HepG2 (cell line): Measurements from ENCODE around the gene OLFM2. TPM values are rescaled to one million over a fixed set of nuclear protein-coding genes. Genes with fewer than 3 reads are reported as not detected.

ENCODE experiments used
- ATAC-seq: fragments of 200-7000 bp; cut with Tn5 transposase; 3 replicates; pipeline ENCODE4 v1.9.1; 2020; ENCODE audit warnings: mild to moderate bottlenecking, moderate library complexity
- BruUV-seq: library from RNA; stranded (reverse); fragments of 400-500 nt; replicated peaks from 2 replicates; lab custom pipeline; 2021; lab: Mats Ljungman, UMichigan
- CTCF ChIA-PET: fragments of 300-600 bp; formaldehyde crosslinking; extraction: SDS; loops from one replicate; lab custom pipeline; 2021; ENCODE audit warnings: low total read pairs, inconsistent platforms, low intra/inter-chr PET ratio; lab: Yijun Ruan, JAX
- POLR2A ChIA-PET: fragments of 350-600 bp; sonication (Branson Sonifier 250); formaldehyde crosslinking; loops from one replicate; lab custom pipeline; 2020; ENCODE audit warnings: antibody characterized with exemption, inconsistent platforms; lab: Yijun Ruan, JAX
- DNase-seq: peaks from one replicate; pipeline ENCODE4 v3.0.0-alpha.2; 2015; ENCODE audit warnings: low spot score
- FAIRE-seq: peaks from 3 replicates; lab custom pipeline; 2011; peaks lifted over from hg19 to GRCh38; lab: Jason Lieb, UNC
- H2AFZ ChIP-seq: one replicate; pipeline ENCODE4 v1.6.1; 2011; ENCODE audit warnings: low read length, inconsistent platforms
- H3K27ac ChIP-seq: fragments of 300-600 bp; 3 replicates; pipeline ENCODE4 v1.8.0; 2011; ENCODE audit warnings: mixed run types, mild to moderate bottlenecking, mixed read lengths, low read length, inconsistent platforms; ENCODE audit not compliant: insufficient read depth; ENCODE audit errors: extremely low read length
- H3K27me3 ChIP-seq, 2 experiments: fragments of 200-600 bp in 1 of 2; 2 replicates in 1 of 2; 3 replicates in 1 of 2; pipeline versions ENCODE4 v1.6.0 to v1.8.0; 2011; ENCODE audit warnings: low read length in 2 of 2, mild to moderate bottlenecking in 2 of 2, moderate library complexity in 2 of 2, inconsistent platforms in 1 of 2; ENCODE audit not compliant: insufficient read depth in 2 of 2, control insufficient read depth in 1 of 2
- H3K36me3 ChIP-seq, 2 experiments: fragments of 200-600 bp in 1 of 2; replicated peaks in 1 of 2; 2 replicates in 1 of 2; 3 replicates in 1 of 2; pipeline versions ENCODE4 v1.5.1 to v1.8.0; 2011; ENCODE audit warnings: low read length in 2 of 2, inconsistent platforms in 1 of 2; ENCODE audit not compliant: insufficient read depth in 2 of 2, control insufficient read depth in 1 of 2
- H3K4me1 ChIP-seq: 2 replicates; pipeline ENCODE4 v1.5.1; 2012; ENCODE audit warnings: low read length, inconsistent platforms; ENCODE audit not compliant: insufficient read depth
- H3K4me2 ChIP-seq: 2 replicates; pipeline ENCODE4 v1.6.0; 2011; ENCODE audit warnings: low read depth, low read length, inconsistent platforms
- H3K4me3 ChIP-seq, 3 experiments: fragments of 200-600 bp in 1 of 3; sonication (generic), shearing (Covaris generic) in 1 of 3; replicated peaks in 1 of 3; 2 replicates each; pipeline ENCODE4 v1.5.1; 2011 to 2016; ENCODE audit warnings: low read length in 3 of 3, inconsistent platforms in 2 of 3, low read depth in 2 of 3, mild to moderate bottlenecking in 2 of 3, control low read depth in 1 of 3, mixed read lengths in 1 of 3; ENCODE audit not compliant: insufficient read depth in 1 of 3
- H3K79me2 ChIP-seq: one replicate; pipeline ENCODE4 v1.6.1; 2011; ENCODE audit warnings: low read length, inconsistent platforms; ENCODE audit not compliant: insufficient read depth
- H3K9ac ChIP-seq: 2 replicates; pipeline ENCODE4 v1.6.0; 2011; ENCODE audit warnings: mild to moderate bottlenecking, low read depth, low read length, inconsistent platforms; ENCODE audit not compliant: insufficient read depth
- H3K9me3 ChIP-seq: 2 replicates; pipeline ENCODE4 v1.5.1; 2012; ENCODE audit warnings: mild to moderate bottlenecking, low read length
- H4K20me1 ChIP-seq: 2 replicates; pipeline ENCODE4 v1.6.0; 2011; ENCODE audit warnings: inconsistent platforms, mild to moderate bottlenecking, low read length, moderate library complexity; ENCODE audit not compliant: insufficient read depth
- ATF7-NPFF ChIP-seq: sonication (generic); formaldehyde crosslinking; IDR thresholded peaks from 2 replicates; pipeline ENCODE4 v1.8.1; 2023; ENCODE audit warnings: mild to moderate bottlenecking, low read depth, missing genetic modification reagents, moderate library complexity
- CENPBD1 ChIP-seq: sonication (generic); formaldehyde crosslinking; IDR thresholded peaks from 2 replicates; pipeline ENCODE4 v1.8.0; 2022; ENCODE audit warnings: missing genetic modification reagents, low read depth, mild to moderate bottlenecking, borderline replicate concordance
- DZIP1 ChIP-seq: sonication (generic); formaldehyde crosslinking; IDR thresholded peaks from 2 replicates; pipeline ENCODE4 v1.5.0; 2020; ENCODE audit warnings: mild to moderate bottlenecking, missing genetic modification reagents
- FOXC1 ChIP-seq: sonication (generic); formaldehyde crosslinking; IDR thresholded peaks from 2 replicates; pipeline ENCODE4 v1.8.0; 2022; ENCODE audit warnings: mild to moderate bottlenecking, missing genetic modification reagents, borderline replicate concordance
- HNRNPUL1 ChIP-seq: fragments of 200-400 bp; formaldehyde crosslinking; IDR thresholded peaks from 2 replicates; pipeline ENCODE4 v1.6.1; 2017; ENCODE audit warnings: low read depth, mild to moderate bottlenecking, low read length, moderate library complexity
- PBX3 ChIP-seq: sonication (generic); formaldehyde crosslinking; IDR thresholded peaks from 2 replicates; pipeline ENCODE4 v1.8.1; 2023; ENCODE audit warnings: missing genetic modification reagents, inconsistent platforms, borderline replicate concordance
- POGZ ChIP-seq: sonication (generic); formaldehyde crosslinking; IDR thresholded peaks from 2 replicates; pipeline ENCODE4 v1.4.0; 2020; ENCODE audit warnings: mild to moderate bottlenecking, missing genetic modification reagents
- RFX5 ChIP-seq: IDR thresholded peaks from 2 replicates; pipeline ENCODE4 v1.6.1; 2011; ENCODE audit warnings: low read depth, low read length, improper control_type of control experiment
- SIX1 ChIP-seq: sonication (generic); formaldehyde crosslinking; IDR thresholded peaks from 2 replicates; pipeline ENCODE4 v1.4.0; 2020; ENCODE audit warnings: missing genetic modification reagents, borderline replicate concordance
- SMAD9 ChIP-seq: sonication (generic); formaldehyde crosslinking; IDR thresholded peaks from 2 replicates; pipeline ENCODE4 v1.5.1; 2020; ENCODE audit warnings: mild to moderate bottlenecking, missing genetic modification reagents
- ZBTB46 ChIP-seq: sonication (generic); formaldehyde crosslinking; IDR thresholded peaks from 2 replicates; pipeline ENCODE4 v1.4.0; 2020; ENCODE audit warnings: mild to moderate bottlenecking, missing genetic modification reagents, borderline replicate concordance
- ZNF225 ChIP-seq: sonication (generic); formaldehyde crosslinking; IDR thresholded peaks from 2 replicates; pipeline ENCODE4 v1.4.0; 2020; ENCODE audit warnings: mild to moderate bottlenecking, missing genetic modification reagents
- ZNF234 ChIP-seq: sonication (generic); formaldehyde crosslinking; conservative IDR thresholded peaks from 2 replicates; pipeline ENCODE4 v1.5.1; 2020; ENCODE audit warnings: mild to moderate bottlenecking, missing genetic modification reagents
- ZNF260 ChIP-seq: sonication (generic); formaldehyde crosslinking; IDR thresholded peaks from 2 replicates; pipeline ENCODE4 v1.4.0; 2020; ENCODE audit warnings: missing genetic modification reagents, low read depth, mild to moderate bottlenecking, borderline replicate concordance
- ZNF460 ChIP-seq: sonication (generic); formaldehyde crosslinking; IDR thresholded peaks from 2 replicates; pipeline ENCODE4 v1.5.1; 2020; ENCODE audit warnings: missing genetic modification reagents, mild to moderate bottlenecking, borderline replicate concordance
- ZNF576 ChIP-seq: sonication (generic); formaldehyde crosslinking; IDR thresholded peaks from 2 replicates; pipeline ENCODE4 v1.4.0; 2020; ENCODE audit warnings: mild to moderate bottlenecking, missing genetic modification reagents
- ZNF773 ChIP-seq: sonication (generic); formaldehyde crosslinking; IDR thresholded peaks from 2 replicates; pipeline ENCODE4 v1.4.0; 2020; ENCODE audit warnings: missing genetic modification reagents, borderline replicate concordance
- WGBS: methylation state at CpG from one replicate; pipeline ENCODE4 v1.1.6; 2017; ENCODE audit warnings: low lambda C conversion rate; 5-methylcytosine and 5-hydroxymethylcytosine counted together
- in situ Hi-C: cut with HindIII; loops from 2 replicates; pipeline ENCODE4 v1.10.0; 2017; ENCODE audit warnings: low pct_unique_long_range_greater_than_20kb; ENCODE audit not compliant: extremely low pct_ligation_motif_present
- intact Hi-C: fragments of 100-400 bp; cut with micrococcal nuclease; formaldehyde crosslinking; loops from one replicate; pipeline ENCODE4 v1.10.0; 2022; ENCODE audit not compliant: unreplicated experiment
- polyA plus RNA-seq, 8 experiments: library from polyadenylated mRNA; depleted of rRNA in 3 of 8; stranded (reverse) in 7 of 8; unstranded in 1 of 8; fragments of >200 nt; fragmentation: Illumina TruSeq in 4 of 8; extraction: Trizol in 4 of 8; gene quantifications; 2 replicates each; pipeline versions ENCODE4 v1.2.1 to v1.2.3, GENCODE V29; 2011 to 2016; ENCODE audit warnings: low read depth in 4 of 8, missing spikeins in 1 of 8, mixed read lengths in 1 of 8; ENCODE audit not compliant: insufficient read depth in 1 of 8
- total RNA-seq, 5 experiments: library from RNA; depleted of rRNA; stranded (reverse); fragments of >200 nt; fragmentation: Illumina TruSeq; extraction: Trizol; gene quantifications; 2 replicates each; pipeline ENCODE4 v1.2.3, GENCODE V29; 2016; ENCODE audit warnings: low read depth in 1 of 5

The OLFM2 gene
- total and polyA plus RNA-seq, 2 of the 13 experiments (the other 11 are each of a cell fraction or from before 2014, with no cell fraction given): 0.20 to 0.51 TPM

- FAIRE-seq (no peak), ATAC-seq (no peak), DNase-seq (no peak)
- H3K9ac ChIP-seq: no peak overlapping the region
- no peak overlapping the region for H3K4me3 ChIP-seq
- peaks cover 17% of the 10 kb centered on the region for H3K4me1 ChIP-seq
- H4K20me1 ChIP-seq: no peaks in the 10 kb centered on the region
- H3K4me2 ChIP-seq: no peak overlapping the region
- H3K79me2 ChIP-seq: no peaks in the 10 kb centered on the region
- peaks cover 0 to 3% of the 10 kb centered on the region in 2 experiments; a peak in 2 of 5 replicates for H3K27me3 ChIP-seq
- intact Hi-C loops (no loop called here), in situ Hi-C loops (no loop called here)
- H3K36me3 ChIP-seq: no peaks in the 10 kb centered on the region
- POLR2A ChIA-PET: no interaction called here
- H3K27ac ChIP-seq: no peak overlapping the region
- no peak overlapping the region for H2AFZ ChIP-seq
- no peak for TF ChIP-seq PBX3 (CRISPR knock-in tag)
- TF ChIP-seq CENPBD1: no peak
- no peak for TF ChIP-seq ZNF234 (CRISPR knock-in tag)
- TF ChIP-seq DZIP1 (CRISPR knock-in tag): no peak
- TF ChIP-seq RFX5: no peak
- TF ChIP-seq ZNF773 (CRISPR knock-in tag): no peak
- TF ChIP-seq SMAD9: no peak
- TF ChIP-seq ZNF576: no peak
- TF ChIP-seq POGZ (CRISPR knock-in tag): no peak
- no peak for TF ChIP-seq ATF7-NPFF
- TF ChIP-seq ZBTB46 (CRISPR knock-in tag): no peak
- TF ChIP-seq FOXC1 (CRISPR knock-in tag): no peak
- TF ChIP-seq ZNF225 (CRISPR knock-in tag): no peak
- TF ChIP-seq SIX1 (CRISPR knock-in tag): no peak
- TF ChIP-seq HNRNPUL1: no peak
- no peak for TF ChIP-seq ZNF460 (CRISPR knock-in tag)
- TF ChIP-seq ZNF260 (CRISPR knock-in tag): no peak
- WGBS: 35% methylated on average over 5 of the region's 5 CpGs
- no peaks in the 10 kb centered on the region for H3K9me3 ChIP-seq
- CTCF ChIA-PET: no interaction called here
- no TSS peak for BruUV-seq
These were observed 60.5 kb downstream of the OLFM2 start for GRCh38 chr19:9875796-9876195.
